NCI-H1048 (cell line): ENCODE results near the gene DGKQ.

Experiments
- DNase-seq: peaks from one replicate; lab custom pipeline; 2025; lab: John Stamatoyannopoulos, UW

DGKQ gene

GRCh38 chr4:960636-961350 is 12.6 kb downstream of the DGKQ start:
- DNase-seq: no peak

GRCh38 chr4:960140-960635 is 13.2 kb downstream of the DGKQ start:
- DNase-seq: no peak

- DNase-seq: no peak
These were observed 13.8 kb downstream of the DGKQ start for GRCh38 chr4:959338-960139.

- DNase-seq: no peak
These were observed 14.6 kb downstream of the DGKQ start for GRCh38 chr4:958696-959337.

DNA sequence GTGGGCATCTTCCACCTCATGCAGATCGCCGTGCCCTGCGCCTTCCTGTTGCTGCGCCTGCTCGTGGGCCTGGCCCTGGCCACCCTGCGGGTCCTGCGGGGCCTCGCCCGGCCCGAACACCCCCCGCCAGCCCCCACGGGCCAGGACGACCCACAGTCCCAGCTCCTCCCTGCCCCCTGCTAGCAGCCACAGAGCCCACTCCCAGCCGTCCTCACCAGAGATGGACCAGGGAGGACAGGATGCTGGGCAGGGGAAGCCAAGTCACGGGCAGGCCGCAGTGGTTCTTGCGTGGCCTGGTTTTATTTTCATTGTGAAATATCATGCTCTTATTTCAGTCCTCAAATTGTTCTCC is 15.1 kb downstream of the DGKQ start:
- no peak for DNase-seq

DNA sequence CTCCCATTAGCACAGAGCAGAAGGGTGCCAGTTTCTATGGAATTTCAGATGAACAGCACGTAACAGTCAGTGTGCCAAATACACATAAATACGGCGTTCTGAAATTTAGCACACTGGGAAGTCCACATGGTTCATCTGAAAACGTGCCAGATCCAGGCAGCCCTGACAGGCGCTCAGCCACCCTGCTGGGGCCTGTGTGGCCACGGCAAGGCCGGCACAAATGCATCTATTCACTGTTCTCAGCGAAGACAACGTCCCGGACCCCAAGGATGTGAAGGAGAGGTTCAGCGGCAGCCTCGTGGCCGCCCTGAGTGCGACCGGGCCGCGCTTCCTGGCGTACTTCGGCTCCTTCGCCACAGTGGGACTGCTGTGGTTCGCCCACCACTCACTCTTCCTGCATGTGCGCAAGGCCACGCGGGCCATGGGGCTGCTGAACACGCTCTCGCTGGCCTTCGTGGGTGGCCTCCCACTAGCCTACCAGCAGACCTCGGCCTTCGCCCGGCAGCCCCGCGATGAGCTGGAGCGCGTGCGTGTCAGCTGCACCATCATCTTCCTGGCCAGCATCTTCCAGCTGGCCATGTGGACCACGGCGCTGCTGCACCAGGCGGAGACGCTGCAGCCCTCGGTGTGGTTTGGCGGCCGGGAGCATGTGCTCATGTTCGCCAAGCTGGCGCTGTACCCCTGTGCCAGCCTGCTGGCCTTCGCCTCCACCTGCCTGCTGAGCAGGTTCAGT is 15.6 kb downstream of the DGKQ start:
- DNase-seq: no peak

- no peak for DNase-seq
These were observed 16.2 kb downstream of the DGKQ start for GRCh38 chr4:957231-957580.

DNA sequence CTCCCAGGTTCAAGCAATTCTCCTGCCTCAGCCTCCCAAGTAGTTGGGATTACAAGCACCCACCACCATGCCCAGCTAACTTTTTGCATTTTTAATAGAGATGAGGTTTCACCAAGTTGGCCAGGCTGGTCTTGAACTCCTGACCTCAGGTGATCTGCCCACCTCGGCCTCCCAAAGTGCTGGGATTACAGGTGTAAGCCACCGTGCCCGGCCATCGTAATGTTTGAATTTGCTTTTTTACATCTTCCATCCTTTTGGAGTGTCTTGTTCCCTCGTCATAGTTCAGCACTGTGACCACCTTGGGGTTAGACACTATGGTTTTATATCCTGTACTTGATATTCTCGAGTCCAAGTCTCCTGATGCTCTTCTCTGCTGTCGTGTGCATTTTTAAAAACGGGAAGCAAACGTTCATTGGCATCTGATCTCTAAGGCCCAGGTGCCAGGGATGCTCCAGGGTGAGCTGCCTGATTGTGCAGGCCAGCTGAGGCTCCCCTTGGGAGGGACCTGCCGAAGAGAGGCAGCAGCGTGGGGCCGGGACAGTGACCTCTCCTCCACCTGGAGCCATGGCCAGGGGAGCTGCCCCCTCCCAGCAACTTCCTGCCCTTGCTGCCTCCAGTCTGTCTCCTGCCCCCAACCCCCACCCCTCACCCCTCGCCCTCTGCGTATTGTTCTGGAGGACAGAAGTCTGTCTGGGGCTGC is 16.7 kb downstream of the DGKQ start:
- no peak for DNase-seq

GRCh38 chr4:955931-956381 is 17.4 kb downstream of the DGKQ start:
- no peak for DNase-seq

- DNase-seq: no peak
These were observed 18.0 kb downstream of the DGKQ start for GRCh38 chr4:955161-955921.

DNA sequence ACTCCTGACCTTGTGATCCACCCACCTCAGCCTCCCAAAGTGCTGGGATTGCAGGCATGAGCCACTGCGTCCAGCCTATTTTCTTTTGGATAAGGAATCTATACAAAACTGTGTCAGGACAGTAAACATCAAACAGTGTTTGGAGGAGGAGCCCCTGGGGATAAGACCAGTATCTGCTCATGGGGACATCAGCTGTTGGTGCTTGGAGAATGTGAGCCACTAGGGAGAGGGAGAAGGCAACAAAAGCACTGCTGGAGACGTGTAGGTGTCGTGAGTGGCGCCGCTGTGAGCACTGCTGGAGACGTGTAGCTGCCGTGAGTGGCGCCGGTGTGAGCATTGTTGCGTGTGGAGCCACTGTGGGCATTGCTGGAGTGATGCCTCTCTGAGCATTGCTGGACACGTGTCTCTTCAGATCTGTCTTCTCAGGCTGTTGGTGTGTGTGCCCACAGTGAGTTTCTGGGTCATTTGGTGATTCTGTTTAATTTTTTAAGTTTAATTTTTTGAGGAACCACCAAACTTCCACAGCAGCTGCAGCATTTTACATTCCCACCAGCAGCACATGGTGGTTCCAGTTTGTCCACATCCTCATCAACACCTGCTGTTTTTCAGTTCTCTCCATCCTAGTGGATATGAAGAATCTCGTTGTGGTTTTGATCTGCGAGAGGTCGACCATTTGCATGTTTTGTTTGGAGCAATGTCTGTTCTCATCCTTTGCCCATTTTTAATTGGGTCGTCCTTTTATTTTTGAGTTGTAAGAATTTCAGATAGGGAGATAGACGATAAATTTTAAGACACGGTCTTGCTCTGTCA is 19.0 kb downstream of the DGKQ start:
- no peak for DNase-seq

GRCh38 chr4:953574-953915 is 19.8 kb downstream of the DGKQ start:
- DNase-seq: no peak

GRCh38 chr4:952881-953573 is 20.3 kb downstream of the DGKQ start:
- no peak for DNase-seq

- DNase-seq: no peak
These were observed 21.5 kb downstream of the DGKQ start for GRCh38 chr4:951594-952468.

- no peak for DNase-seq
These were observed 22.2 kb downstream of the DGKQ start for GRCh38 chr4:951186-951585.

DNA sequence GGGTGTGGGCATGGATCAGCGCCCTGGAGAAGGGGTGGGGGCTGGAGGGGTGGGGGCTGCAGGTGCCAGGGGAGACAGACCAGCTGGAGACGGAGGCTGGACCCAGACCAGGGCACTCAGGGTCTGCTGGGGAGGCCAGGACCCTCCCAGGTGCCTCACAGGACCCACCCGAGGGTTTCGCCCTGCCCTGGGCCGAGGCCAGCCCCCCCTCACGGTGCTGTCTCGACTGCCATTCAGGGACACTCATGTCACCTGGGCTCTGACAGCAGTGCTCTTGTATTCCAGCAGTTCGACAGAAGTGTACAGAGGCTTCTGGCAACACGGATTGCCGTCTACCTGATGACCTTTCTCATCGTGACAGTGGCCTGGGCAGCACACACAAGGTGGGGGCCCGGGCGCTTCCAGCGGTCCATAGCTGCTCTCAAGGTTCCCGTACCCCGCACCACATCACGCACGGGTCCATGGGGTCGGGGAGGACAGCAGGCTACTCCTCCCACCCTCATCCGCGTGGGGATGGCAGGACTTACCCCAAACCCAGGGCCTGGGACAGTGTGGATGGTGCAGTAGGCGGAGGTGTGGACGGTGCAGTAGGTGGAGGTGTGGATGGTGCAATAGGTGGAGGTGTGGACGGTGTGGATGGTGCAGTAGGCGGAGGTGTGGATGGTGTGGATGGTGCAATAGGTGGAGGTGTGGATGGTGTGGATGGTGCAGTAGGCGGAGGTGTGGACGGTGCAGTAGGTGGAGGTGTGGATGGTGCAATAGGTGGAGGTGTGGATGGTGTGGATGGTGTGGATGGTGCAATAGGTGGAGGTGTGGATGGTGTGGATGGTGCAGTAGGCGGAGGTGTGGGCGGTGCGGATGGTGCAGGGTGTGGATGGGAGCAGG is 23.0 kb downstream of the DGKQ start:
- DNase-seq: no peak

DNA sequence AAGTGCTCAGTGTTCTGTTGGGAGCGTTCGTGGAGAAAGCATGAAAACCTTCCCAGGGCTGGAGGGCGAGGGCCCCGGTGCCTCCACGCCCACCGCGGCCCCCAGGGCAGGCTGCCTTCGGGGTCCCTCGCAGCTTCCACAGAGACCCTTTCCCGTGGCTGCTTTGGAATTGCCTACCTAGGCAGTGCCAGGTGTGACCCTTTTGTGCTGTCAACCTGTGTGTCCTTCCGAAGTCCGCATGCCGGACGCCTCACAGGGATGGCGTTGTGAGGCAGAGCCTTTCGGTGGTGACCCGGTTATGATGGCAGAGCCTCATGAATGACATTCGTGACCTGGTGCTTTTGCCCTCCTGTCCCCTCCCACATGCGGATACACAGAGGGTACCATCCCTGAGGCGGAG is 23.7 kb downstream of the DGKQ start:
- DNase-seq: no peak

DNA sequence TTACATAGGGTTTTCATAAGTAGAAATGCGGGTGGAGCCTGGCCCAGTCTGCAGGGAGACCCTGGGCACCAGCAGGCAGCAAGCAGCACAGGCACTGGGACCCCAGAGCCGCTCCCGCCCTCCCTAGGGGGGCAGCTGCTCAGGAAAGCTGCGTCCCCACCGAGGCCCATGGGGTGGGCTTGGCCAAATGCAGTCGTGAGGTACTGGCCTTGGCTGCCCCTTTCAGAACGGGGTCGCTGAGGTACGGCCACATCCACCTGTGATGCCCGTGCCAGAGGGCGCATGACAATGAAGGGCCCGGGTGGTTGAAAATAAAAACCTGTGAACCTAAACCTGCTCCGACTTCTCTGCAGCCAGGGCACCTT is 24.5 kb downstream of the DGKQ start:
- no peak for DNase-seq
